H1 (cell line): ENCODE results near the gene TRIM41. TPM values are rescaled to one million over a fixed set of nuclear protein-coding genes. Genes with fewer than 3 reads are reported as not detected.

Experiments used
- CTCF ChIA-PET: fragments of 300-600 bp; sonication (Branson Sonifier 250); formaldehyde crosslinking; loops from one replicate; lab custom pipeline; 2021; ENCODE audit not compliant: partially characterized antibody; lab: Charles Lee
- POLR2A ChIA-PET: fragments of 300-600 bp; sonication (Branson Sonifier 250); formaldehyde crosslinking; loops from one replicate; lab custom pipeline; 2021; ENCODE audit warnings: inconsistent platforms; ENCODE audit not compliant: partially characterized antibody; lab: Charles Lee
- DNase-seq, 2 experiments: peaks; one replicate each; pipeline versions ENCODE4 v3.0.0 to v3.0.0-alpha.2; 2010 to 2022; ENCODE audit warnings: low spot score in 2 of 2, low read depth in 1 of 2, mixed read lengths in 1 of 2
- FAIRE-seq: peaks from 2 replicates; lab custom pipeline; 2011; peaks lifted over from hg19 to GRCh38; lab: Jason Lieb, UNC
- H2AFZ ChIP-seq: 2 replicates; pipeline ENCODE4 v1.8.1; 2012; ENCODE audit warnings: low read length, inconsistent platforms
- H2AK5ac ChIP-seq: 2 replicates; pipeline ENCODE4 v1.6.1; 2013; ENCODE audit warnings: low read depth, low read length
- H2BK120ac ChIP-seq: replicated peaks from 2 replicates; pipeline ENCODE3; 2013; ENCODE audit warnings: low read depth, low read length, inconsistent platforms
- H2BK12ac ChIP-seq: 2 replicates; pipeline ENCODE4 v1.6.1; 2013; ENCODE audit warnings: low read depth, low read length
- H2BK15ac ChIP-seq: 2 replicates; pipeline ENCODE4 v1.6.1; 2013; ENCODE audit warnings: low read length
- H2BK20ac ChIP-seq: 2 replicates; pipeline ENCODE4 v1.6.1; 2013; ENCODE audit warnings: low read length
- H2BK5ac ChIP-seq: 2 replicates; pipeline ENCODE4 v1.6.1; 2013; ENCODE audit warnings: low read depth, low read length
- H3K14ac ChIP-seq: 2 replicates; pipeline ENCODE4 v1.6.1; 2013; ENCODE audit warnings: inconsistent platforms; ENCODE audit not compliant: insufficient read length
- H3K18ac ChIP-seq: 2 replicates; pipeline ENCODE4 v1.6.1; 2013; ENCODE audit warnings: low read length; ENCODE audit errors: extremely low read depth
- H3K23ac ChIP-seq: 2 replicates; pipeline ENCODE4 v1.6.1; 2013; ENCODE audit warnings: inconsistent platforms; ENCODE audit not compliant: insufficient read length
- H3K23me2 ChIP-seq: 2 replicates; pipeline ENCODE4 v1.6.1; 2013; ENCODE audit warnings: low read depth, low read length
- H3K27ac ChIP-seq: 2 replicates; pipeline ENCODE4 v1.6.1; 2011; ENCODE audit warnings: low read depth, low read length, inconsistent platforms
- H3K27me3 ChIP-seq, 4 experiments: replicated peaks in 1 of 4; 1 replicate in 1 of 4; 2 replicates in 3 of 4; pipeline versions ENCODE4 v1.6.1 to v1.8.1; 2011 to 2013; ENCODE audit warnings: low read length in 3 of 4, mild to moderate bottlenecking in 3 of 4, inconsistent platforms in 2 of 4, mixed read lengths in 2 of 4, moderate library complexity in 1 of 4; ENCODE audit not compliant: control insufficient read depth in 3 of 4, insufficient read depth in 3 of 4; ENCODE audit errors: extremely low read depth in 1 of 4
- H3K36me3 ChIP-seq, 4 experiments: 2 replicates each; pipeline versions ENCODE4 v1.6.1 to v1.8.1; 2011 to 2013; ENCODE audit warnings: mild to moderate bottlenecking in 4 of 4, low read length in 3 of 4, moderate library complexity in 2 of 4, control low read depth in 1 of 4, inconsistent platforms in 1 of 4; ENCODE audit not compliant: insufficient read depth in 4 of 4, control insufficient read depth in 2 of 4
- H3K4ac ChIP-seq: replicated peaks from 2 replicates; pipeline ENCODE3; 2013; ENCODE audit warnings: low read length, low read depth, mixed read lengths, inconsistent platforms; ENCODE audit not compliant: insufficient read length
- H3K4me1 ChIP-seq, 4 experiments: replicated peaks in 1 of 4; 1 replicate in 1 of 4; 2 replicates in 3 of 4; pipeline versions ENCODE4 v1.6.1 to v1.8.1; 2011 to 2013; ENCODE audit warnings: low read length in 3 of 4, inconsistent platforms in 2 of 4, mixed read lengths in 1 of 4; ENCODE audit not compliant: insufficient read depth in 4 of 4, control insufficient read depth in 3 of 4
- H3K4me2 ChIP-seq, 2 experiments: 2 replicates each; pipeline versions ENCODE4 v1.6.1 to v1.8.1; 2011 to 2013; ENCODE audit warnings: low read depth in 2 of 2, low read length in 2 of 2, control low read depth in 1 of 2, inconsistent platforms in 1 of 2, mild to moderate bottlenecking in 1 of 2; ENCODE audit not compliant: insufficient read depth in 1 of 2
- H3K4me3 ChIP-seq, 4 experiments: fragments of 200-600, 300-600 bp in 1 of 4; sonication (generic), shearing (Covaris generic), sonication (Bioruptor Twin) in 1 of 4; 2 replicates each; pipeline versions ENCODE4 v1.5.1 to v1.8.1; 2011 to 2016; ENCODE audit warnings: low read length in 4 of 4, low read depth in 3 of 4, control low read depth in 2 of 4, inconsistent platforms in 2 of 4, mild to moderate bottlenecking in 2 of 4, mixed read lengths in 1 of 4, moderate library complexity in 1 of 4; ENCODE audit not compliant: insufficient read depth in 2 of 4; ENCODE audit errors: extremely low read depth in 1 of 4
- H3K56ac ChIP-seq: replicated peaks from 2 replicates; pipeline ENCODE3; 2013; ENCODE audit warnings: low read depth, mild to moderate bottlenecking, mixed read lengths, low read length, inconsistent platforms; ENCODE audit not compliant: insufficient read length
- H3K79me1 ChIP-seq: 2 replicates; pipeline ENCODE4 v1.6.1; 2013; ENCODE audit warnings: low read depth, low read length, control low read depth
- H3K79me2 ChIP-seq, 2 experiments: 2 replicates each; pipeline versions ENCODE4 v1.6.1 to v1.8.1; 2012 to 2013; ENCODE audit warnings: low read length in 2 of 2, mild to moderate bottlenecking in 2 of 2, inconsistent platforms in 1 of 2; ENCODE audit not compliant: insufficient read depth in 2 of 2, control insufficient read depth in 1 of 2
- H3K9ac ChIP-seq, 4 experiments: replicated peaks in 1 of 4; 1 replicate in 1 of 4; 2 replicates in 3 of 4; pipeline versions ENCODE4 v1.6.1 to v1.8.1; 2011 to 2013; ENCODE audit warnings: low read depth in 3 of 4, low read length in 3 of 4, control low read depth in 2 of 4, mild to moderate bottlenecking in 2 of 4, moderate library complexity in 2 of 4, inconsistent platforms in 1 of 4; ENCODE audit errors: extremely low read depth in 1 of 4
- H3K9me3 ChIP-seq, 2 experiments: 2 replicates each; pipeline versions ENCODE4 v1.6.1 to v1.8.1; 2012 to 2013; ENCODE audit warnings: mild to moderate bottlenecking in 2 of 2, moderate library complexity in 2 of 2, control low read depth in 1 of 2, inconsistent platforms in 1 of 2, low read depth in 1 of 2, low read length in 1 of 2, mixed read lengths in 1 of 2; ENCODE audit not compliant: insufficient read depth in 2 of 2
- H4K20me1 ChIP-seq, 2 experiments: replicated peaks in 1 of 2; 2 replicates each; pipeline versions ENCODE3 to v1.8.1; 2011 to 2013; ENCODE audit warnings: inconsistent platforms in 2 of 2, low read length in 2 of 2, mild to moderate bottlenecking in 1 of 2; ENCODE audit not compliant: insufficient read depth in 2 of 2, control insufficient read depth in 1 of 2
- H4K5ac ChIP-seq: 2 replicates; pipeline ENCODE4 v1.6.1; 2013; ENCODE audit warnings: low read length, low read depth, mixed read lengths, inconsistent platforms; ENCODE audit not compliant: insufficient read length
- H4K8ac ChIP-seq: 2 replicates; pipeline ENCODE4 v1.8.0; 2013; ENCODE audit warnings: mild to moderate bottlenecking, moderate library complexity, low read length, inconsistent platforms; ENCODE audit not compliant: insufficient read depth; ENCODE audit errors: extremely low read depth
- H4K91ac ChIP-seq: replicated peaks from 2 replicates; pipeline ENCODE3; 2013; ENCODE audit warnings: low read length, mixed read lengths, inconsistent platforms; ENCODE audit not compliant: insufficient read length
- CREB1 ChIP-seq: IDR thresholded peaks from 2 replicates; pipeline ENCODE4 v1.6.1; 2012; ENCODE audit warnings: inconsistent platforms
- GABPA ChIP-seq: IDR thresholded peaks from 2 replicates; pipeline ENCODE4 v1.6.1; 2011; ENCODE audit warnings: mild to moderate bottlenecking, low read length, moderate library complexity, borderline replicate concordance; ENCODE audit not compliant: insufficient read depth
- JUND ChIP-seq: IDR thresholded peaks from 2 replicates; pipeline ENCODE4 v1.6.1; 2011; ENCODE audit warnings: mild to moderate bottlenecking, improper control_type of control experiment, low read length
- MAFK ChIP-seq: IDR thresholded peaks from 2 replicates; pipeline ENCODE4 v1.6.1; 2012; ENCODE audit warnings: low read depth, mild to moderate bottlenecking, improper control_type of control experiment, low read length
- POLR2AphosphoS5 ChIP-seq: IDR thresholded peaks from 2 replicates; pipeline ENCODE4 v1.6.1; 2011; ENCODE audit warnings: low read depth, low read length
- POU5F1 ChIP-seq: IDR thresholded peaks from 2 replicates; pipeline ENCODE4 v1.6.1; 2011; ENCODE audit warnings: low read depth, mild to moderate bottlenecking, low read length, moderate library complexity
- RNF2 ChIP-seq: fragments of 200-900, 300-1000 bp; sonication (generic); IDR thresholded peaks from 2 replicates; pipeline ENCODE4 v1.7.1; 2016; ENCODE audit warnings: borderline replicate concordance, low read depth, mild to moderate bottlenecking, antibody characterized with exemption, low read length; ENCODE audit not compliant: poor library complexity, severe bottlenecking; ENCODE audit errors: missing control alignments
- RXRA ChIP-seq: IDR thresholded peaks from 2 replicates; pipeline ENCODE4 v1.6.1; 2011; ENCODE audit warnings: low read depth, mild to moderate bottlenecking, low read length, moderate library complexity; ENCODE audit not compliant: insufficient read depth
- SIN3A ChIP-seq, 2 experiments: IDR thresholded peaks in 1 of 2; conservative IDR thresholded peaks in 1 of 2; 2 replicates each; pipeline ENCODE4 v1.6.1; 2011 to 2012; ENCODE audit warnings: low read length in 2 of 2, improper control_type of control experiment in 1 of 2, low read depth in 1 of 2, mild to moderate bottlenecking in 1 of 2
- TCF12 ChIP-seq: IDR thresholded peaks from 2 replicates; pipeline ENCODE4 v1.6.1; 2011; ENCODE audit warnings: low read depth, mild to moderate bottlenecking, low read length
- TEAD4 ChIP-seq: IDR thresholded peaks from 2 replicates; pipeline ENCODE4 v1.6.1; 2012; ENCODE audit warnings: low read depth, low read length, inconsistent platforms, mixed read lengths
- WGBS, 2 experiments: shearing (Covaris generic) in 1 of 2; methylation state at CpG; one replicate each; pipeline versions ENCODE4 v1.1.6 to v1.1.7; 2013 to 2015; ENCODE audit warnings: low lambda C conversion rate in 2 of 2, mixed read lengths in 2 of 2, inconsistent platforms in 1 of 2, low coverage in 1 of 2, missing lambda C conversion rate in 1 of 2; ENCODE audit not compliant: insufficient replicate concordance in 2 of 2, insufficient coverage in 1 of 2, insufficient read length in 1 of 2; ENCODE audit errors: extremely low coverage in 1 of 2, missing lambda C conversion rate in 1 of 2; 5-methylcytosine and 5-hydroxymethylcytosine counted together
- polyA plus RNA-seq, 7 experiments: library from polyadenylated mRNA; depleted of rRNA in 3 of 7; stranded (reverse) in 5 of 7; unstranded in 2 of 7; fragments of >200 nt in 5 of 7; fragments of 200-250 nt in 2 of 7; gene quantifications; 1 replicate in 5 of 7; 2 replicates in 1 of 7; 4 replicates in 1 of 7; pipeline versions ENCODE4 v1.2.1 to v1.2.3, GENCODE V29; 2011 to 2013; ENCODE audit warnings: missing spikeins in 2 of 7, mixed read lengths in 2 of 7
- total RNA-seq: library from RNA; stranded (reverse); fragmentation: NEBNext Ultra II Directional; extraction: Animal tissue kit (Norgen Biotek cat#: 25700); gene quantifications from 2 replicates; pipeline ENCODE4 v1.2.1, GENCODE V29; 2021

The TRIM41 gene
- total and polyA plus RNA-seq, 2 of the 8 experiments (the other 6 are each of a cell fraction or from before 2014, with no cell fraction given): 12.9 to 21.6 TPM

- H2BK12ac ChIP-seq: no peak within 1 kb of the TSS; the same call in 1 of the 2 replicates
- peak within 1 kb of the TSS; percentile 71 for H4K5ac ChIP-seq
- FAIRE-seq (no peak), DNase-seq (peak; percentile 83 to 94)
- no peak within 1 kb of the TSS for H2AK5ac ChIP-seq
- H3K23me2 ChIP-seq: peaks cover 12% of the 10 kb centered on the region
- ChIA-PET POLR2A (interaction anchor here (0.6 to 34.2 kb wide), 9 partner anchors 12 to 76 kb away, joined by 3 to 1334 read pairs (median 5); partner anchors contain the start of genes RACK1, TRIM41 and TRIM7), CTCF (interaction anchor here (0.7 to 2.6 kb wide), 6 partner anchors 9 to 76 kb away, joined by 3 to 14 read pairs (median 3); no protein-coding TSS in a partner anchor)
- WGBS, 2 experiments: 1% methylated on average over 31 of the region's 43 CpGs; no CpG with 5 or more reads in 1 of the 2 experiments
- peak within 1 kb of the TSS; percentile 61 to 95 (median 66) for H3K9ac ChIP-seq
- H2AFZ ChIP-seq: peak within 1 kb of the TSS; percentile 75; the same call in 1 of the 2 replicates
- no peak within 1 kb of the TSS for H2BK20ac ChIP-seq
- H4K20me1 ChIP-seq: peaks cover 8 to 17% of the 10 kb centered on the region in 2 experiments
- no peak within 1 kb of the TSS for H3K4ac ChIP-seq
- peak within 1 kb of the TSS; percentile 86 to 98 for H3K4me2 ChIP-seq
- peak within 1 kb of the TSS; percentile 39 for H3K18ac ChIP-seq
- H3K14ac ChIP-seq: no peak within 1 kb of the TSS
- peak within 1 kb of the TSS; percentile 76 to 92 (median 86) for H3K4me3 ChIP-seq
- no peak within 1 kb of the TSS for H2BK120ac ChIP-seq
- peaks cover 15% of the 10 kb centered on the region for H3K79me1 ChIP-seq
- peak within 1 kb of the TSS; percentile 65 for H3K56ac ChIP-seq
- H3K27ac ChIP-seq: peak within 1 kb of the TSS; percentile 44; the same call in 1 of the 2 replicates
- peaks cover 3 to 41% of the 10 kb centered on the region in 2 experiments; a peak in 2 of 4 replicates for H3K79me2 ChIP-seq
- peaks cover 0 to 14% (median 7%) of the 10 kb centered on the region in 4 experiments; a peak in 5 of 8 replicates for H3K36me3 ChIP-seq
- peak within 1 kb of the TSS; percentile 93 for H4K8ac ChIP-seq
- peaks cover 0 to 1% (median 0%) of the 10 kb centered on the region in 4 experiments; a peak in 1 of 7 replicates for H3K27me3 ChIP-seq
- no peaks in the 10 kb centered on the region for H3K9me3 ChIP-seq
- H3K4me1 ChIP-seq: peaks cover 4 to 10% (median 6%) of the 10 kb centered on the region in 4 experiments; a peak in 6 of 7 replicates
- no peak within 1 kb of the TSS for H2BK15ac ChIP-seq
- H4K91ac ChIP-seq: peak within 1 kb of the TSS; percentile 71
- no peak within 1 kb of the TSS for H3K23ac ChIP-seq
- peak within 1 kb of the TSS; percentile 63; the same call in 1 of the 2 replicates for H2BK5ac ChIP-seq
- peak; percentile 88 for TF ChIP-seq POLR2AphosphoS5
- no peak for TF ChIP-seq TEAD4
- TF ChIP-seq SIN3A (conservative IDR thresholded peaks at IDR 0.05 in 1 of 2, IDR thresholded peaks at IDR 0.05 in 1 of 2; ENCODE audit: low read depth in 1 of 2, low read length in 2 of 2): peak; percentile 91 to 99
- TF ChIP-seq POU5F1: no peak
- 0 out of 2 replicates have a peak, but pooled peaks have one; percentile 22 for TF ChIP-seq GABPA
- TF ChIP-seq MAFK: no peak
- TF ChIP-seq CREB1: peak; percentile 98
- no peak for TF ChIP-seq RNF2
- TF ChIP-seq JUND: 0 out of 2 replicates have a peak, but pooled peaks have one; percentile 14
- TF ChIP-seq TCF12: no peak
- TF ChIP-seq RXRA: no peak
Observed at GRCh38 chr5:181260720-181261319, 37.7 kb downstream of the TRIM41 start, which contains the start of gene TRIM52. Gene TRIM52 (minus strand): TSS chr5:181261143. CDS start chr5:181260813, 330 bp downstream.
